ENCODE results near the gene CARD19.

GRCh38 chr9:93117924-93118862 lies 22.2 kb downstream of the CARD19 start:
- TF ChIP-seq POLR2A (IDR thresholded peaks at IDR 0.05; ENCODE audit: low read depth, low read length) (no peak), TAF1 (IDR thresholded peaks at IDR 0.05; ENCODE audit: borderline replicate concordance, low read depth, low read length) (no peak), POLR2AphosphoS5 (IDR thresholded peaks at IDR 0.05; ENCODE audit: low read depth, low read length) (no peak)
